GM21390 (cell line): ENCODE results near the gene ANO3.

ENCODE experiments used
- ATAC-seq: cut with Tn5 transposase; IDR thresholded peaks from one replicate; pipeline ENCODE4 v1.9.1; 2021; ENCODE audit not compliant: unreplicated experiment

Gene ANO3

DNA sequence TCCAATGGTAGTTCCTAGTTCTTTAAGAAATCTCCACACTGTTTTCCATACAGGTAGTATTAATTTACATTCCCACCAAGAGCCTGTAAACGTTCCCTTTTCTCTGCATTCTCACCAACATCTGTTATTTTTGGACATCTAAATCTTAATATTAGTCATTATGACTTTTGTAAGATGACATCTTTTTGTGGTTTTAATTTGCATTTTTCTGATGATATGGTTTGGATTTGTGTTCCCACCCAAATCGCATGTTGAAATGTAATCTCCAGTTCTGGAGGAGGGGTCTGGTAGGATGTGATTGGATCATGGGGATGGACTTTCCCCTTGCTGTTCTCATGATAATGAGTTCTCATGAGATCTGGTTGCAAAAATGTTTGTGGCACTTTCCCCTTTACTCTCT lies 151.2 kb downstream of the ANO3 start:
- ATAC-seq = no peak

GRCh38 chr11:26490546-26490945 lies 158.6 kb downstream of the ANO3 start:
- no peak for ATAC-seq

DNA sequence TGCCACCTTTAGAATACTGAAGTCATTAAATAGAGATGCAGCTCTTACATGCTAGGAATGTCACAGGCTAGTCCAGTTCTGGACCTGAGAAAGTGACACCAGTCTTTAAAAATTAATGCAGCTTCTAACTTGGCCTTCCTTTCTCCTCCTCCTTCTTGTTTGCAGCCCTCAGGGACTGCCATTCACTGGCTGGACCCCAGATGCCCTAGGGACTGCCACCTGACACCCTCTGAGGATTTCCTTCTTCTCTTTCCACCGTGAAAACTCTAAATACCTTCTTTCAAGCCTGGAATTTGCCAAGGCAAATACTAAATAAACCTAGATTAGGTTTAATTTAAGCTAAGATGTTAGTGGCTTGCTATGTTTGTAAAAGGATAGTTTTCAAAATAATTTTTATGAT lies 161.7 kb downstream of the ANO3 start:
- no peak for ATAC-seq

GRCh38 chr11:26507229-26507628 lies 175.3 kb downstream of the ANO3 start:
- no peak for ATAC-seq

DNA sequence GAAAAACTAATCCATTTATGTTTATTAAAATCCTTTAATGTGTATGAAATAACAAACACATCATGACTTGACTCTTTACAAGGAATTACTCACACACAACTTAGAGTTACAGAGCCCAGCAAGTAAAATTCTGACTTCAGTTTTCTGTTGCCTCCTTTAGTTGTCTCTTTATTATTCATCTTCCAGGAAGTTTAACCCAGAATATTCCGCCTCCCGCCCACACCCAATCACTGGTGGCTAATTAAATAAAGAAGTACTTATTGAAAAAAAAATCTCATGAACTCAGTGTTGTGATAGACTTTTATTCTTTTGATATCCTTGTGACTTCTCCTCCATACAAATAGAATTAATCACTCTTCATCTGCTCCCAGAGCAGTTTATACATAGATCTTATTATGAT lies 178.2 kb downstream of the ANO3 start:
- ATAC-seq = no peak

- no peak for ATAC-seq
Measured at GRCh38 chr11:26510756-26511155, 178.8 kb downstream of the ANO3 start.

GRCh38 chr11:26512196-26512595 lies 180.3 kb downstream of the ANO3 start:
- no peak for ATAC-seq

DNA sequence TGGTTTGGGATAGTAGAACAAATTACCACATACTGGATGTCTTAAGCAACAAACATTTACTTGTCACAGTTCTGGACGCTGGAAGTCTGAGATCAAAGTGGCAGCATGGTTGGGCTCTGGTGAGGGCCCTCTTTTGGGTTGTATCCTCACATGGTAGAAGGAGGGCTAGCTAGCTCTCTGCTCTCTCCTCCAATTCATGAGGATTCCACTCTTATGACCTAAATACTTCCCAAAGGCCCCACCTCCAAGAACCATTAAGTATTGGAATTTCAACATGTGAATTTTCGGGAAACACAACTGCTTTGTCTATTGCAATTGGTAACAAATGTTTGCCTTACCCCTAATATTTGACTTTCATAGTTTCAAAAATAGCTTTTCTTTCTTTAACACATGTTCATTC lies 187.5 kb downstream of the ANO3 start:
- ATAC-seq = no peak

DNA sequence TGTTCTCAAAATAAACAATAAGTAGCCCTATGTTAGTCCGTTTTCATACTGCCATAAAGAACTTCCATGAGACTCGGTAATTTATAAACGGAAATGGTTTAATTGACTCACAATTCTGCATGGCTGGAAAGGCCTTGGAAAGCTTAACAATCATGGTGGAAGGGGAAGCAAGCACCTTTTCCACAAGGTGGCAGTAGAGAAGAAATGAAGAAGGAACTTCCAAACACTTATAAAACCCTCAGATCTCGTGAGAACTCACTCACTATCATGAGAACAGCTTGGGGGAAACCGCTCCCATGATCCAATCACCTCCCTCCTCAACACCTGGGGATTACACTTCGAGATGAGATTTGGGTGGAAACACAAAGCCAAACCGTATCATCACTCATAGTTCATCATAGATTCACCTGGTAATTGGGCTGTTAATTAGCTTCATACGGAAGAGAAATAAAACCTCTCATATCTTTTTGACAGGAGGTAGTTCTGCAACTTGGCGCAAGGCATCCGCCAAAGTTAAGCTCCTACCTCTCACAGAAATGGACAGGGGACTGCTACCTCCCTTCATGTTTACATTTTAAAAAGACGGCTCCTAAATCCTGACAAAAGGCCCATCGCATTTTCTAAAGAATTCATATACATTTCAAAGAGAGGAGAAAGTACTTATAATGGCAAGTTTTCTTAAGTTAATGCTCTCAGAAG lies 191.1 kb downstream of the ANO3 start:
- ATAC-seq = peak; percentile 57

DNA sequence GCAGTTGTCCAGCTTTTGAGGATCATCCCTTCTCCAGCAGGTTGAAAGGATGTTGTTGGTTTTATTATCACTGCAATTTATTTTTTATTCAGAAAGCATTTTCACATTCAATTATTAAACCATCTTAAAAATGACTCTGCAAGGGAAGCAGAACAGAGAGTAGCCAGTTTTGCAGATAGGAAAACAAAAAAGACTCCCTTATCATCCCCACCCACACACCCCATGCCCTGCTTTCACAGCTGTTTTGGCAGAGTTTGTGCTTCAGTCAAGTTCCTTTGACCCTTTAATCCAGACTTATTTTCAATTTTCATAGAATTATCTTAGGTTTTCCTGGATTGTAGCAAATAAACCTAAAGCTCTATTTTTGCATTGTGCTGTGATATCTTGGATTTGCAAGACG lies 195.8 kb downstream of the ANO3 start:
- ATAC-seq = no peak

DNA sequence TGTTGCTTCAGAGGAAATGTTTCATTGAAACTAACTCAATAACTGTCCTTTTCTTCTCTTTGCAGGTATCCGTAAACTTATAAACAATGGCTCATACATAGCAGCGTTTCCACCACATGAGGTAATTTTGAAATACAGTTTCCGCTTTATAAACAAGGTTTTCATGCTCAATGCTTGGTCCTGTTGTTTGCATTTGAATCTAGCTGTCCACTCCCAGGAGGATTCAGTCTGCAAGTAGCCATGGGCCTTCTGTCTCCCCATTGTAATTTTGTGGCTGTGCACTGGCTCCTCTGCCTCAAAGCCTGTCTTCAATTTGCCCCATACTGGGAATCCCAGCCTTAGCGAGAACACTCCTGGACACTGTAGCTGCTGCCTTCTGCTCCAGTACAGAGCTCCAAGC lies 205.4 kb downstream of the ANO3 start:
- ATAC-seq = no peak

DNA sequence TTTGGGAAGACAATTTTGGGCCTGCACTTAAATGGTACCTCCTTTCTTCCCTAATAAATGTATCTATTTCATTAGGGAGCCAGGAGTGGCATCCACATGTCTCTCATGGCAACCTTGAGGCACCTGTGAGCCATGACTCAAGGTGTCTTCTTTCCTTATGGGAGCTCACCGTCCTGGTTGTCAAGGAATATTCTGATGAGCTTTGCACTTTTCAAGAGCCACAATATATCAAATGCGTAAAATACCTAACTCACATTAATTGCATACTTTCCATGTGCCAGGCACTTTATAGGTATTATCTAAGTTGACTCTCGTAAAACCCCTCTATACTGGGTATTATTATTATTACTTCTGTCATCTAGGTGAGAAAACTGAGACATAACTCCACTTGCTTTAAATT lies 207.6 kb downstream of the ANO3 start:
- no peak for ATAC-seq

DNA sequence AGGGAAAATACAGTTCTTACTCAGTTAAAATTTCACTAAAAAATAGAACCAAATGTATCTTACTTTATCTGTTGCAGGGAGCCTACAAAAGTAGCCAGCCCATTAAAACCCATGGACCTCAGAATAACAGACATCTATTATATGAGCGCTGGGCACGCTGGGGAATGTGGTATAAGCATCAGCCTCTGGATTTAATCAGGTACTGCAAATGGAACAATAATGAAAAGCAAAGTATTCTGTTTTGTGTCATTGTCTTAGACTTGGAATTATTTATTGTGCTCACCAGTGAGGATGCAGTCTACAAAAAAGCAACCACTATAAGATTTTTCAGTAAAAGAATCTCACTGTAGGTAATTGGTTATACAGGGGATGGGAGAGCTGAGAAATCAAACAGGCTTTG lies 209.9 kb downstream of the ANO3 start:
- no peak for ATAC-seq

GRCh38 chr11:26549176-26549575 lies 217.2 kb downstream of the ANO3 start:
- ATAC-seq = no peak

GRCh38 chr11:26550022-26550421 lies 218.1 kb downstream of the ANO3 start:
- no peak for ATAC-seq

DNA sequence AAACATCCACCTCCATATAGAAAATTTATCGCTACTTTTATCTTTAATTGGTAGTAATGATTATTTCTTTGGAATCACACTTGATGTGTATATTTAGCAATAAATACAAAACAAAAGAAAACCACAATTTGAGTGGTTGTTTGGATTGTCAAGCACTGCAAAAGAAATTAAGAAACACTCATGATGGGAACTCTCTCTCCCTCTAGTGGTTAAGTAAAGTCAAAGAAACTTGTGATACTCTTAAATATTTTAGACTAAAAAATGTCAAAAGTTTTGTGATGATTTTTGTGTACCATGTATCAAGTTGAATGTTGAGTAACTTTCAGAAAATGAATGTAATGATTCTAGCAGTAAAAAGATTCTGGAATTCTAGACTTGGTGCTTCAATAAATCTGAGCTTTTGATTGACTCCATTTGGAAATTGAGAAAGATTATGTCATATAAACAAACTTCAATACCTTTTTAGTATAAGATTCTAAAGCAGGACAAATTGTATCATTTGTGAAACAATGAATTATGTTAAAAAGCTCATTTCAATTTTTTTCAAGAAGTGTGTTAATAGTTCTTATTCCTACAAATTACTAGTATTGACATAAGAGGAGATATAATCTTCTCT lies 219.4 kb downstream of the ANO3 start:
- no peak for ATAC-seq

DNA sequence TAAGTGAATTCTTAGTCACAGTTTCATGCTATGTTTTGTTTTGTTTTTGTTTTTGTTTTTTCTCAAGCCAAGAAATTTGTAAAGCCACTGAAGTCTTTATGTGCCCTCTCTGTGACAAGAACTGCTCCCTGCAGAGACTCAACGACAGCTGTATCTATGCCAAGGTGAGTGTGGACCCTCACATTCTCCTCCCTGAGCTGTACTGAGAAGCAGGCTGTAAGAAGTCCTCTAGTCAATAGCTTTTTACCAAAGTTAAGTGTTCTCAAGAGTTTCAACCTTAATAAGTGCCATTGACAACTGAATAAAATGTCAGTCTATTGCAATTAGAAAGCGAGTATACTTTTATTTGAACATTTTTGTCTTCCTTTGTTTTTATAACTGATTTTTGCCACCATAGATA lies 221.3 kb downstream of the ANO3 start:
- ATAC-seq = no peak

GRCh38 chr11:26554455-26554854 lies 222.5 kb downstream of the ANO3 start:
- ATAC-seq = no peak

DNA sequence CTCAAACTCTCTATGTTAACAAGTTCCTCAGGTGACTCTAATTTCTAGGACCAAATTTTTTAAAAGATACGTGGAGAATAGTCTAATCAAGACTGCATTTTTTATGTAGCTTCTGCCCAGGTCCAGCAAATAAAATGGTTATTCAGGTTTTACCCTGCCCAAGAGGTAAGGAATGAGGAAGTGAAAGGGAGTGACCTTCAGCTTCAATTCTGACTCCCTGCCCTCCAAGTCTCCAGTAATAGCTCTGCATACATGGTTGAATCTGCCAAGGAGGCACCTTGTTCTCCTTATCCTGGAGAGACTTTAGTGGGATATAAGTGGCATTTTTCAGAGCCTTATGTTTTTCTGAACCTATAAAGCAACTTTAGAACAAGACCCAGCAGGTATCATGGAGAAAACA lies 224.7 kb downstream of the ANO3 start:
- ATAC-seq = no peak

GRCh38 chr11:26557666-26558065 lies 225.7 kb downstream of the ANO3 start:
- ATAC-seq = no peak

DNA sequence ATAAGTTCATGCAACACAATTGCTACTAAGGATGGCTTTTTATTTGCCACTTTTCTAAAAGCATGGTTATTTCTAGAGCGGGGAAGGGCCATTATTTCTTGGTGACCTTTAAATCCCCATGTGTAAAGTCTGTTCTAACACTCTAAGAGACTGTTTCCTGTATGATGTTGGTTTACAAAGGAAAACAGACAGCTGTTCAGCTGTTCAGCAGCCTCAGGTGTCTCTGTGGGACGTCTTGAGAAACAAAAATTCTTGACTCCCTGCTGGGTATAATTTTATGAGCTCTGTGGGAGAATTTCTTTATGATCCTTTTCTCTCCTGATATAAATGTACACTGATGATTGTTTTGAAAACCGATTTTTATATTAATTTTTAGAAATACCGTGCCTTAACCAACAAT lies 226.3 kb downstream of the ANO3 start:
- ATAC-seq = no peak

DNA sequence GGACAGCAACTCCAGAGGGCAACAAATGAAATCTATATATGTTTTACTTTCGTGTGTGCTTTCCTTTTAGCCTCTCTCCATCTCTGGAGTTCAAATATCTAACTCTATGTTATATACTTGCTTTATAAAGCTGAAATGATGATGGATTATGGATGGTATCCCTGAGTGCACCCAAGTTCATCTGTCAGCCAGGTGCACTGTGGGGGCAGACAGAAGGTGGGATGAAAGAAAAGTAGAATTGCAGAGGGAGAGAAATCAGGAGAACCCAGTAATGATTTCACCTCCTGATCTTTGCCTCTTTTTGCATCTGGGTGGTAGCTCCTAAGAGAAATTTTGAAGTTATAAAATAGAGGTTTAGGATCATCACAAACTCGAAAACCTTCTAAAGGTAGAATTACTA lies 237.7 kb downstream of the ANO3 start:
- ATAC-seq = no peak
